Measurements from ENCODE around the gene RIMBP2.

- TF ChIP-seq GATA2 (IDR thresholded peaks at IDR 0.05; ENCODE audit: low read depth, low read length) (no peak), GATA3 (IDR thresholded peaks at IDR 0.05; ENCODE audit: low read depth, low read length) (no peak)
Observed at GRCh38 chr12:130414381-130414780, 301.7 kb downstream of the RIMBP2 start.

Measured in SH-SY5Y (cell line).